ENCODE results near the gene EMCN.
"Not testable (repeated sequence)": the region's sequence is repeated elsewhere in the genome, so short reads cannot be mapped to it uniquely, and the experiment has no call there.

The EMCN gene, protein sequence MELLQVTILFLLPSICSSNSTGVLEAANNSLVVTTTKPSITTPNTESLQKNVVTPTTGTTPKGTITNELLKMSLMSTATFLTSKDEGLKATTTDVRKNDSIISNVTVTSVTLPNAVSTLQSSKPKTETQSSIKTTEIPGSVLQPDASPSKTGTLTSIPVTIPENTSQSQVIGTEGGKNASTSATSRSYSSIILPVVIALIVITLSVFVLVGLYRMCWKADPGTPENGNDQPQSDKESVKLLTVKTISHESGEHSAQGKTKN

DNA sequence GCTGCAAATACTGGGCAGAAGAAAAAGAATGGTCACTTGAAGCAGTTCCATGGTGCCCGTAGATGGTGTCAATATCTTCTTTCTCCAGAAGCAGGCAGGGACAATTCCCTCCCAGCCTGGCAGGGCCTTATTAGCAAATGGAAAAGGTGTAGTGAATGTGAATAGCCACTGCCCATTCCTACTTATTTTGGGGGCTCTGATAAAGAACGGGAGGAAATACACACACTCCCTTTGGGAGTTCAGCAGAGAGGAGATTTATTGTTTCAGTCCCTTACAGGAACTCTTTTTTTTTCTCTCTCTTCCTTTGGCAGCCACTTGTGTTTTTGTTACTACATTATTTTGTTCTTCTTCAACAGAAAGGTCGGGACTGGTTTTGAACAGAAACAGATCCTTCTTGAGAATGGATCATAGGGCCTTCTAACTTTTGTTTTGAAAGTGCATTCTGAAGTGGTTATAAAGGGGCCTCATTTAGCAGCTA is at the start of gene EMCN:
TSS of gene EMCN (minus strand) at position 159 of the 478 bp plus-strand sequence. CDS start at position 51, 108 bp downstream.
- no peak for DNase-seq

DNA sequence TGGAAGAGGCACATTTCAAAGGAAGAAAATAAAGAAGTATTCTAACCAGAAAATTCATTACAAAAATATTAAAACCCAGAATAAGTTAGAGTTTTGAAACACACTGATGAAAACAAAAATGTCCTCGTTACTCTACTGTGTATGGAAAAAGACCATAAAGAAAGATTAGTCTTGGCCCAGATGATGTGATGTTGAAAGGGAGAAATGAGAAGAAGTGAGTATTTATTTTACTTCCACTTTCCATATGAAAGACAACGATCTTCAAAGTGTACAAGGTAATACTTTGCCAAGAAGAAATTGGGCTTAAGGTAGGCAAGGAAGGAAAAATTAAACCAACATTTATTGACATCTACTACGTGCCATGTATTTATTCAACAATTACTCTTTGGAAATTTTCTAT is 48.6 kb upstream of the EMCN start:
- DNase-seq: no peak

GRCh38 chr4:100557306-100557705 is 39.5 kb upstream of the EMCN start:
- DNase-seq: no peak

GRCh38 chr4:100555611-100556337 is 38.0 kb upstream of the EMCN start:
- no peak for DNase-seq

GRCh38 chr4:100548200-100548560 is 30.4 kb upstream of the EMCN start:
- DNase-seq: no peak

GRCh38 chr4:100547541-100548199 is 29.8 kb upstream of the EMCN start:
- no peak for DNase-seq

GRCh38 chr4:100545427-100545826 is 27.6 kb upstream of the EMCN start:
- no peak for DNase-seq

DNA sequence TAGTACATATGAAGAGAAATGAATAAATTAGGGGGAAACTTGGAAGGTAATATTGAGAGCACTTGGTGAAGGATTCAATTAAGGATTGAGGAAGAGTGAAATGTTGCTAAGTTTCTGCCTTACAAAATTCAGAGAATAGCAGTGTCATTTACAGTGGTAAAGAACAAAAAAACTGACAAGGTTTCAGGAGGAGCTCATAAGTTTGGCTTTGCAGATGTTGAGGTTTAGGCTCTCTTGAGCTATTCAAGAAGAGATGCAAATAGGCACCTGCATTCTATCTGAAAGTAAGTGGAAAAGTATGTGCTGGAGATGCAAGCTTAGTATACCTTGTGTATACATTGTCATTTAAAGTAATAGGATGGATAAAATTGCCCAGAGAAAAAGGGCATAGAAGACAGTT is 22.3 kb upstream of the EMCN start:
- DNase-seq: no peak

DNA sequence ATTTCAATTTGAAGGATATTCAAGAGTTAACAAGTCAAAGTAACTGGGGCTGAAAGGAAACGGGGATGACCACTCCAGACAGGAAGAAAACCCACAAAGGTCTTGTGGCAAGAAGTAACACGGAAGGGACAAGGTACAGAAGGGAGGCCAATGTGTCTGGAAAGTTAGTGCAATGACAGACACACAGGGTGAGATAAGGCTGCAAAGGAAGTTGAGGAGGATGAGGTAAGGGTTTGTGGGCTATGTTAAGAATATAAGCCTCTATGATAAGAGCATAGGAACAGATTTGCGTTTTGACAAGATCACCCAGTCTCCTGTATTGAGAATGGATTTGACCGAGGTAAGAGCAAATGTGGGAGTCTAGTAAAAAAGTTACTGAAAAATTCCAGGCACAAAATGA is 21.9 kb upstream of the EMCN start:
- DNase-seq: no peak

DNA sequence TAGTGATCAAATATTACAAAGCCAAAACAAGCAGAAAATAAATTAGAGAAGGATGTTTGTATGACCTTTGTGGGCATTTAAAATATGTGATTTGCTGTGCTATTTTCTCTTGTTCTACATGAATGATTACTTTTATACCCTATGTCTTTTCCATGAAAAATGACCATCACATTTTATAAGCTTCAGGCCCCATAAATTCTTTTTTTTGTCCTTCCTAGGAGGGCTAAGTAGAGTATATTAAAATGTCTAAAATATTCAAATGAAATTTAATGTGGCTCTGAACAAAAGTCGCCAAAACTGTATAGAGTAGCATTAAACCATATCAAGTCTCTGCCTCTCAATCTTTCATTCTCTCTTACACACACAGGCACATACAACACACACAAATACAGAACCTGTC is 15.9 kb upstream of the EMCN start:
- no peak for DNase-seq

DNA sequence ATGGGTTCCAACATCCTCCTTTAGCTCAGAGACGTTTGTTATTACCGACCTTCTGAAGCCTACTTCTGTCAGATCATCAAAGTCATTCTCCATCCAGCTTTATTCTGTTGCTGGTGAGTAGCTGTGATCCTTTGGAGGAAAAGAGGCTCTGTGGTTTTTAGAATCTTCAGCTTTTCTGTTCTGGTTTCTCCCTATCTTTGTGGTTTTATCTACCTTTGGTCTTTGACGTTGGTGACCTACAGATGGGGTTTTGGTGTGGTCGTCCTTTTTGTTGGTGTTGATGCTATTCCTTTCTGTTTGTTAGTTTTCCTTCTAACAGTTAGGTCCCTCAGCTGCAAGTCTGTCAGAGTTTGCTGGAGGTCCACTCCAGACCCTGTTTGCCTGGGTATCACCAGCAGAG is 12.3 kb upstream of the EMCN start:
- not testable (repeated sequence) for DNase-seq

GRCh38 chr4:100525686-100526085 is 7.9 kb upstream of the EMCN start:
- no peak for DNase-seq

GRCh38 chr4:100519205-100519604 is 1.4 kb upstream of the EMCN start:
- DNase-seq: no peak

DNA sequence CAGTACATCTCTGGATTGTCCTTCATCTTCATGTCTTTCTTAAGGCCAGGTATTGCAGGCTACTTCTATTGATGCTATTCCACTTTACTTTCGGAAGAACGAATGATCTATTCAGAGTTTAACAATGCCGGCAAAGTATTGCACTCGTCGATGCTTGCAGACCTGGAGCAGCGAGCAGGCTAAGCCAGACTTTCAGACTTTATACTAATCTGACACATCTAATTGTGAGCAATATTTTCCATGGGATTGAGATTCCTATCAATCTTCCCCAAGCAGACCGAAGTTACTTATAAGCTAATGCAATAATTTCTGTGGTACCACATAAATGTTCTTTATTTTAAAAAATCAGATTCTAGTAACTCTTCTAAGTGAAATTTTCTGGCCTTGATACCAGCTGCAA is 1.6 kb downstream of the EMCN start:
- no peak for DNase-seq

DNA sequence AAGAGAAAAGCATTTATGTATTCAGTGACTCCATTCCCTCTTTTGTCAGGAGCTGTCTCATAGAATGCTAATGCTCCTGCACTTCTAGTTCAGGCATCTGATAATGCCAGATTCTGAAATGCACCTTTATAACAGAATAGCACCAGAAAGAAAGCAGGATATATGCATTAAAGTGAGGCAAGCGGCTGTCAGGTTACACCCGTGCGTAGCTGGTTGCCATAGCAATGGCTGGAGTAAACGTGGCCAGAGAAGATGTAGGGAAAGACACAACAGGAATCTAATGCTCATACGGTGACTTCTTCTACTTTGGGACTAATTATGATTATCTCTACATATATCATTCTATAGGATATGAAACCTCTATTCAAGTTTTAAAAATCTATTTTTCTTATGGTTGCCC is 5.9 kb downstream of the EMCN start:
- DNase-seq: no peak

DNA sequence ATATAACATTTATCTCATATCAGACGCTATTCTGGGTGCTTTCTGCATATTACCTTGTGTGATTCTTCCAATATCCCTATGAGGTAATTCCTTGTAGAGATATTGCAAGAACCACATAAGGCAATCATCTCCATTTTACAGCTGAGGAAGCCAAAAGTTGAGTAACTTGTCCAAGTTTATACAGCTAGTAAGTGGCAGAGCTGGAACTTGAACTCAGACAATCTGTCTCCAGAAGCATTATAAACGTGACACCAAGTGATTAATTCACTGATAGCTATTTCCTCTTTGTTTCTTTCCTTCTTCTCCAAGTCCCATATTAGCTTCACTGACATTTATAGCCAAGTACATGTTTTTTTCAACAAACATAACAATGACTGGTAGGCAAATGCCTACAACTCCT is 7.3 kb downstream of the EMCN start:
- DNase-seq: no peak

DNA sequence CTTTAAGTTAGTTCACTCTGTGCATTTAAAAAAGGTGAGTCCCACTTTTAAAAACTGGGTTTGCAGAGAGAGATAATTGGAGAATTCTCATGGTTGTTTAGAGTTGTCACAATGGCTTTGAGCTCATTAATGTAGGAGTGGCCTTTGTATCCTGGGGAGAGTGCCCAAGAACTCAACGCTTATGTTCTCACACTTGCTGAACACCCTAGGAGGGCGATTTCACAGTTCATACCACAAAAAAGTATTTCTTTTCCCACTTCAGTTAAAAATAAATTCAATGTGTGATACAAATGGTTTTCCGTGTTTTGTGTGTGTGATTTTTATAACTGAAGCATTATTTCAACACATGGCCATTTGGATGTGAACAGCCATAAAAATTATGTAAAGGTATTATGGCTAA is 8.4 kb downstream of the EMCN start:
- no peak for DNase-seq

GRCh38 chr4:100508691-100509090 is 9.1 kb downstream of the EMCN start:
- DNase-seq: no peak

- no peak for DNase-seq
Measured at GRCh38 chr4:100504086-100504874, 13.5 kb downstream of the EMCN start.

- no peak for DNase-seq
Measured at GRCh38 chr4:100497791-100498190, 20.0 kb downstream of the EMCN start.

DNA sequence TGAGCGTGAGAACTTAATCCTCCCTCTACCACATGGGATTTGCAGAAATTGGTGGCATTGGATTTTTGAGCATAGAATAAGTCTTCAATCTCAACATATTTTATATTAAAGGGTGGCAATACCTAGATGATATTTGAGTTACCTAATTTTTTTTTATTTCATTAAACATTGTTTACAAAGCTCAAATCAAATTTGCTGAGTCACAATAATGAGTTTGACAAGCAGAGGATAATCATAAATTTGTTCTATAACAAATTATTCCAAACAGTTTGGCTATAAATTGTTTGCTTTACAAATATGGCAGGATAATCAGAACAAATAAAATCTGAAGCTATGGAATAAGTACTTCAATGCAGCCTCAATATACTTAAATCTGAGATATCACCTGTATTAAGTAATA is 22.7 kb downstream of the EMCN start:
- no peak for DNase-seq

DNA sequence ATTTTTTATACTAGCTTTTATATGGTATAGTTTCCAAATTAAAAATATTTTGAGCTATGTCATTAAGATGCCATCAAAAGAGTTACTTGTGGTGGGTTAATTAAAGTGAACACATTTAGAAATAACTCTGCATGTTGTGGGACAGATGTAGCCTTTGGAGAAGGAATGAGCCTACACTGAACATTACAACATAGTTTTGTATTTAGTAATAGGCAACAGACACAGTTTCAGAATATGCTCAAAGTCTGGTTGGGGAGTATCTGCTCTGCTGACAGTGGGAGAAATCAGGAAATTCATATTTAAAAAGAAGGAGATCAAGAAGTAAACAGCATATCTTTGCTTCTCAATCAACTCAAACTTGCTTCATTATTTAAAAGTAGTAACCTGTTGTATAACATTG is 23.7 kb downstream of the EMCN start:
- DNase-seq: no peak

- no peak for DNase-seq
Measured at GRCh38 chr4:100493756-100494155, 24.1 kb downstream of the EMCN start.
